ENCODE results near the gene GJA10.
A peak's percentile ranks its signal among the peaks of the same experiment; 100 is the strongest.
"Not testable (repeated sequence)": the region's sequence is repeated elsewhere in the genome, so short reads cannot be mapped to it uniquely, and the experiment has no call there.

GJA10 gene

GRCh38 chr6:89894169-89894568 lies at the start of gene GJA10:
Gene GJA10 (plus strand): TSS chr6:89894469. CDS start chr6:89894469, 0 bp downstream.
- no peak for DNase-seq (ENCODE audit: low read depth)
- no peak within 1 kb of the TSS for H3K4me3 ChIP-seq (ENCODE audit: low read depth, low read length)

GRCh38 chr6:89847513-89847912 lies 46.8 kb upstream of the GJA10 start:
- not testable (repeated sequence) for DNase-seq (ENCODE audit: low read depth); H3K4me3 ChIP-seq (ENCODE audit: low read depth, low read length)

GRCh38 chr6:89853068-89853467 lies 41.2 kb upstream of the GJA10 start:
- no peak overlapping the region for H3K4me3 ChIP-seq (ENCODE audit: low read depth, low read length)
- no peak for DNase-seq (ENCODE audit: low read depth)

GRCh38 chr6:89858041-89858440 lies 36.2 kb upstream of the GJA10 start:
- no peak for DNase-seq (ENCODE audit: low read depth)

GRCh38 chr6:89859744-89860143 lies 34.5 kb upstream of the GJA10 start:
- no peak overlapping the region for H3K4me3 ChIP-seq (ENCODE audit: low read depth, low read length)
- no peak for DNase-seq (ENCODE audit: low read depth)

More at GRCh38 chr6:89858041-89858440, 36.2 kb upstream of the GJA10 start:
- H3K4me3 ChIP-seq (ENCODE audit: low read depth, low read length) = no peak overlapping the region

- no peak overlapping the region for H3K4me3 ChIP-seq (ENCODE audit: low read depth, low read length)
- DNase-seq (ENCODE audit: low read depth) = no peak
Measured at GRCh38 chr6:89862273-89862672, 32.0 kb upstream of the GJA10 start.

GRCh38 chr6:89862698-89863097 lies 31.6 kb upstream of the GJA10 start:
- no peak for DNase-seq (ENCODE audit: low read depth)
- no peak overlapping the region for H3K4me3 ChIP-seq (ENCODE audit: low read depth, low read length)

GRCh38 chr6:89866024-89866678 lies 28.1 kb upstream of the GJA10 start:
- no peak overlapping the region for H3K4me3 ChIP-seq (ENCODE audit: low read depth, low read length)

GRCh38 chr6:89873721-89874120 lies 20.5 kb upstream of the GJA10 start:
- DNase-seq (ENCODE audit: low read depth) = no peak
- H3K4me3 ChIP-seq (ENCODE audit: low read depth, low read length) = no peak overlapping the region

More at GRCh38 chr6:89866024-89866678, 28.1 kb upstream of the GJA10 start:
- no peak for DNase-seq (ENCODE audit: low read depth)

GRCh38 chr6:89874438-89874837 lies 19.8 kb upstream of the GJA10 start:
- DNase-seq (ENCODE audit: low read depth) = no peak
- H3K4me3 ChIP-seq (ENCODE audit: low read depth, low read length) = no peak overlapping the region

- no peak for DNase-seq (ENCODE audit: low read depth)
- H3K4me3 ChIP-seq (ENCODE audit: low read depth, low read length) = no peak overlapping the region
Measured at GRCh38 chr6:89886378-89887120, 7.7 kb upstream of the GJA10 start.

GRCh38 chr6:89887452-89888137 lies 6.7 kb upstream of the GJA10 start:
- DNase-seq (ENCODE audit: low read depth) = no peak
- H3K4me3 ChIP-seq (ENCODE audit: low read depth, low read length) = no peak overlapping the region

- no peak overlapping the region for H3K4me3 ChIP-seq (ENCODE audit: low read depth, low read length)
Measured at GRCh38 chr6:89888138-89888514, 6.1 kb upstream of the GJA10 start.

GRCh38 chr6:89888871-89889270 lies 5.4 kb upstream of the GJA10 start:
- no peak overlapping the region for H3K4me3 ChIP-seq (ENCODE audit: low read depth, low read length)
- DNase-seq (ENCODE audit: low read depth) = no peak

More at GRCh38 chr6:89888138-89888514, 6.1 kb upstream of the GJA10 start:
- no peak for DNase-seq (ENCODE audit: low read depth)

- H3K4me3 ChIP-seq (ENCODE audit: low read depth, low read length); DNase-seq (ENCODE audit: low read depth): not testable (repeated sequence)
Measured at GRCh38 chr6:89890845-89891528, 3.3 kb upstream of the GJA10 start.

GRCh38 chr6:89892577-89892976 lies 1.7 kb upstream of the GJA10 start:
- not testable (repeated sequence) for DNase-seq (ENCODE audit: low read depth); H3K4me3 ChIP-seq (ENCODE audit: low read depth, low read length)

GRCh38 chr6:89895276-89895874 lies 1.1 kb downstream of the GJA10 start:
- H3K4me3 ChIP-seq (ENCODE audit: low read depth, low read length) = no peak overlapping the region
- peak; percentile 28 for DNase-seq (ENCODE audit: low read depth)

GRCh38 chr6:89910001-89910901 lies 16.0 kb downstream of the GJA10 start:
- H3K4me3 ChIP-seq (ENCODE audit: low read depth, low read length); DNase-seq (ENCODE audit: low read depth): not testable (repeated sequence)

- DNase-seq (ENCODE audit: low read depth) = no peak
- H3K4me3 ChIP-seq (ENCODE audit: low read depth, low read length) = no peak overlapping the region
Measured at GRCh38 chr6:89910902-89911240, 16.6 kb downstream of the GJA10 start.
